GM21576 (cell line): ENCODE results near the gene CCDC183.
"Not testable (repeated sequence)": the region's sequence is repeated elsewhere in the genome, so short reads cannot be mapped to it uniquely, and the experiment has no call there.

ENCODE experiments used
- ATAC-seq: cut with Tn5 transposase; IDR thresholded peaks from one replicate; pipeline ENCODE4 v1.9.1; 2021; ENCODE audit warnings: mild to moderate bottlenecking, moderate library complexity; ENCODE audit not compliant: unreplicated experiment

The CCDC183 gene

GRCh38 chr9:136799079-136799853, 3.1 kb downstream of the CCDC183 start:
- no peak for ATAC-seq

GRCh38 chr9:136799854-136800657, 3.9 kb downstream of the CCDC183 start:
- ATAC-seq = no peak

- no peak for ATAC-seq
These were observed 6.2 kb downstream of the CCDC183 start for GRCh38 chr9:136802321-136802720.

GRCh38 chr9:136803009-136803550, 6.9 kb downstream of the CCDC183 start:
- not testable (repeated sequence) for ATAC-seq

GRCh38 chr9:136803551-136804508, 7.7 kb downstream of the CCDC183 start:
- ATAC-seq = no peak

GRCh38 chr9:136804509-136805206, 8.5 kb downstream of the CCDC183 start:
- ATAC-seq = no peak

- no peak for ATAC-seq
These were observed 9.1 kb downstream of the CCDC183 start for GRCh38 chr9:136805207-136805740.

GRCh38 chr9:136806067-136806466, 9.9 kb downstream of the CCDC183 start:
- no peak for ATAC-seq

GRCh38 chr9:136806631-136807201, 10.6 kb downstream of the CCDC183 start:
- ATAC-seq = no peak

- ATAC-seq = peak; percentile 61
These were observed 11.3 kb downstream of the CCDC183 start, which contains the start of gene RABL6 for GRCh38 chr9:136807281-136808074. RABL6 (plus strand) TSS chr9:136807948; CDS start chr9:136808197, 249 bp downstream.

- ATAC-seq = peak; percentile 17
These were observed 12.1 kb downstream of the CCDC183 start for GRCh38 chr9:136808075-136808805.

GRCh38 chr9:136808806-136809158, 12.6 kb downstream of the CCDC183 start:
- ATAC-seq = no peak

GRCh38 chr9:136814725-136815421, 18.7 kb downstream of the CCDC183 start:
- ATAC-seq = no peak

- no peak for ATAC-seq
These were observed 19.3 kb downstream of the CCDC183 start for GRCh38 chr9:136815422-136815782.

GRCh38 chr9:136820971-136821825, 25.1 kb downstream of the CCDC183 start:
- no peak for ATAC-seq

GRCh38 chr9:136821826-136822544, 25.8 kb downstream of the CCDC183 start:
- ATAC-seq = no peak
